Activated naive CD4-positive, alpha-beta T cell treated with anti-CD3 and anti-CD28 coated beads, Interleukin-2, amount 50 U/mL, for 72 hours (primary cell): ENCODE data around the gene SIRT3. TPM values are rescaled to one million over a fixed set of nuclear protein-coding genes. Genes with fewer than 3 reads are reported as not detected.
A peak's percentile ranks its signal among the peaks of the same experiment; 100 is the strongest.

ENCODE experiments used
- ATAC-seq, 2 donors: fragments of 150-1000 bp; cut with Tn5 transposase; 2 replicates each; pipeline ENCODE4 v1.10.0; 2021; ENCODE audit warnings: mild to moderate bottlenecking in 2 of 2, moderate library complexity in 2 of 2
- DNase-seq, 2 donors: peaks; one replicate each; pipeline ENCODE4 v3.0.0; 2021 to 2022; ENCODE audit warnings: low spot score in 2 of 2
- H3K27ac Mint-ChIP-seq, 2 donors: one replicate each; pipeline ENCODE4 v1.8.0; 2022; ENCODE audit warnings: mild to moderate bottlenecking in 2 of 2, mixed read lengths in 2 of 2
- H3K36me3 Mint-ChIP-seq, 2 donors: one replicate each; pipeline ENCODE4 v1.8.0; 2022; ENCODE audit warnings: mixed read lengths in 2 of 2
- H3K9me3 Mint-ChIP-seq, 2 donors: one replicate each; pipeline ENCODE4 v1.8.0; 2022; ENCODE audit warnings: mixed read lengths in 2 of 2
- total RNA-seq, 2 donors: library from RNA; stranded (reverse); gene quantifications; one replicate each; pipeline ENCODE4 v1.2.3, GENCODE V29; 2022

Gene SIRT3
- total RNA-seq, result 10 to 100 TPM; 11.7 to 38.7 TPM

DNA sequence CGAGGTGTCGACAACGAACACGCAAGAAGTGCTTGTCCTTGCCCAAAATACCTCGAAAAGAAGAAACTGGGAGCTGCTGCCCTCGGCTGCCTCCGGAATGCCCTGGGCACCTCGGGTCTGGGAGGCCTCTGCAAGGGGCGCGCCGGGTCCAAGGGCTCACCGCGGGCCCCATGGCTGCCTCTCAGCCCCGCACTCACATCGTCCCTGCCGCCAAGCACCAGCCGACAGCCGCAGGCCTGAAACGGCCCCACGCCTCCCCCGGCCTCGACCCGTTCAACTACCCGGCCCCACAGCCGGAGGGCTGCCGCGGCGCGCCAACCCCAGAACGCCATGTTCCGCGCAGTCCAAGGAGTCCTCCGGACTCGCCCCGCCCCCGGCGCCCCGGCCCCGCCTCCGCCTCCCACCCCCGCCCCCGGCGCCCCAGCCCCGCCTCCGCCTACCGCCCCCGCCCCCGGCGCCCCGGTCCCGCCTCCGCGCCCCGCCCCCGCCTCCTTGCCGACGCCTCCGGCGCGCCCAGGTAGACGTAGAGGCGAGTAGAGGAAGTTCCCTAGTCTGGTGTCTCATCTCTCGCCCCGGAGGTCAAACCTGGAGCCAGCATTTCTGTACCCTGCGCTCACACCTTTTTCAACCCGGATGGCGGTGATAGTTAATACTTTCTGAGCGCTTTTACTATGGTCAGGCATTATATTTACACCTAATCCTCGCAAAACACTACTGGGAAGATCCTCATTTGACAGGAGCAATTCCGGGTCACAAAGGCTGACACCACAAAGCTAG, at the start of gene SIRT3:
SIRT3 (minus strand) TSS at position 346 of the 777 bp plus-strand sequence; CDS start at position 332, 14 bp downstream.
- peaks cover 15% of the 10 kb centered on the region in 2 donors for H3K36me3 Mint-ChIP-seq
- peak within 1 kb of the TSS; percentile 99 to 100 for H3K27ac Mint-ChIP-seq
- peak; percentile 77 to 84 for DNase-seq
- ATAC-seq, result peak; percentile 78 to 86
- no peaks in the 10 kb centered on the region for H3K9me3 Mint-ChIP-seq

DNA sequence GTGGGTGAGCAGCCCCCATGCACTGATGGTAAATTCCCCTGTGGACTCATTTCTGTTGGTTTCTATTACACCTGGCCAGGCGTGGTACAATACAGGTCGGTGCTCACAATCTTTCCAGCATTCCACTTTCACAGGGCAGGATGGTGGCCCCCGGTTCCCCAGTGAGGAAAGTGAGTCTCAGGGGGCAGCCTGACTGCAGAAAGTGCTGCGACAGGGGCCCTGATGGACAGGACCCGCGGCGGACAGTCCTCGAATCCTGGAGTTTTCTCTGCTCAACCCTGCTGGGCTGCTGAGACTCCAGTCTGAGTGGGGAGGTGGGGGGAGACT, 49.7 kb upstream of the SIRT3 start:
- DNase-seq (no peak), ATAC-seq (no peak)
- H3K27ac Mint-ChIP-seq, result peak overlapping the region in 1 of 2 donors; percentile 98
- peaks cover 7 to 27% of the 10 kb centered on the region in 2 donors for H3K36me3 Mint-ChIP-seq
- peaks cover 0 to 3% of the 10 kb centered on the region in 2 donors for H3K9me3 Mint-ChIP-seq

DNA sequence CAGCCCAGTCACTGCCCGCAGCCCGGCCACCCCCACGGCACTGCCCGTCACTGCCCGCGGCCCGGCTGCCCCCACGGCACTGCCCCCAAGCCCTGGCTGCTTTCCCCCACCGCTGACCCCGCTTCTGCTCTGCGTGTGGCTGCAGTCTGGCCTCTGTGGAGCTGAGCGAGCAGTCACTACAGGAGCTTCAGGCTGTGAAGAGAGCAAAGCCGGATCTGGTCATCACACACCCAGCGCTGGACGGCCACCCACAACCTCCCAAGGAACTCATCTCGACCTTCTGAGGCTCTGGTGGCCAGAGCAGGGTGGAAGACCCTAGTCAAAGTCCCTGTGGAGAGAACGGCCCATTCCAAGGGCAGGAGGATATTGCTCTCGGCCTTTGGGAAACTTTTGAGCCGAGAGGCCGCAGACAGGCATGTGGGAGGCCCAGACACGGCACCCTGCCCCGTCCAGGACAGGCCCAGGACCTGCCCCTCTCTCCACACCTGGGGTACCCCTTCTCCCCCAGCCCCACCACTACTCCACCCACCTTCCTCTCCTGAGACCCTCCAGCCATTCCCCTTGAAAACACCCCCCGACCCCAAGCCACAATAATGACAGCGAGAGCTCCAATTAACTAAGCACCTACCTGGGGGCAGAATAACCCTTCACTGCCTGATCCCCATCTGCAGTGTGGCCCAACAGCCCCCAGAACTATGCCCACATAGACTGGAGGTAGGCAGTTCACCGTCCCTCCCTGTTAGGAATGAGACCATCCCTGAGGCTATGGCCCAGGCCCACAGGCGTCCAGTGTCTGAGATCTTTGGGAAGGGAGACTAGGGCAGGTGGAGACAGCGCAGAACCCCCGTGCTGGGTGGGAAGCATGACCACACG, 49.1 kb upstream of the SIRT3 start:
- H3K9me3 Mint-ChIP-seq, result peaks cover 0 to 3% of the 10 kb centered on the region in 2 donors
- peak in 1 of 2 donors; percentile 54 for DNase-seq
- H3K27ac Mint-ChIP-seq, result peak overlapping the region in 1 of 2 donors; percentile 98

DNA sequence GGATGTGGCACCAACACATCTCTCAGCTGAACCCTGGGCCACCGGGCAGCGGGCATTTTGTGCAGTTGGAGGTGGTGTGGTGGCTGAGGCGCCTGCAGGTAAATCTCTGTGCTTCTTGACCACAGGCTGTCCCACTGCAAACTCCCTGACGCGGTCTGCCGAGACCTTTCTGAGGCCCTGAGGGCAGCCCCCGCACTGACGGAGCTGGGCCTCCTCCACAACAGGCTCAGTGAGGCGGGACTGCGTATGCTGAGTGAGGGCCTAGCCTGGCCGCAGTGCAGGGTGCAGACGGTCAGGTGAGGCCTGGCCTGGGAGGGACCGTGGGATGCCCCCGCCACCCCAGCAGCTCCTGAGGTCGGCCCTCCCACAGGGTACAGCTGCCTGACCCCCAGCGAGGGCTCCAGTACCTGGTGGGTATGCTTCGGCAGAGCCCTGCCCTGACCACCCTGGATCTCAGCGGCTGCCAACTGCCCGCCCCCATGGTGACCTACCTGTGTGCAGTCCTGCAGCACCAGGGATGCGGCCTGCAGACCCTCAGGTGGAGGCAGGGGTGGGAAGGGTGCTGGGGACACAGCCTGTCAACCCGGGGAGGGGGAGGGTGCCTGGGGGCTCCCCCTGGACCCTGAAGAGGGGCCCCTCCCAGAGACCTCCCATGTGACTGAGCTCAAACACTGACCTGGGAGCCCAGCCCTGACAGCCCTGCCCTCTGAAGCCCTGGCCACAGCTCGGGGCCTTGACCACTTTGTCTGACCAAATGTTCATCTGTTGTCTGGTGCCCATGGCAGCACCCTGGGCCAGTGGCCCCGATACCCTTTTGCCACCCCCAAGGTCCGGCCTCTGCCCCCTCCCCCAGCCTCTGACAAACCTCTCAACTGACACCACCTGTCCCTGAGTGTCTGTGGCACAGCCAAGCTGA, 48.2 kb upstream of the SIRT3 start:
- ATAC-seq, result no peak
- peaks cover 7 to 21% of the 10 kb centered on the region in 2 donors for H3K36me3 Mint-ChIP-seq
- peak overlapping the region in 1 of 2 donors; percentile 35 for H3K27ac Mint-ChIP-seq
- DNase-seq, result peak in 1 of 2 donors; percentile 59
- peaks cover 0 to 3% of the 10 kb centered on the region in 2 donors for H3K9me3 Mint-ChIP-seq

More for the DNA sequence above, 49.1 kb upstream of the SIRT3 start:
- no peak for ATAC-seq
- peaks cover 7 to 25% of the 10 kb centered on the region in 2 donors for H3K36me3 Mint-ChIP-seq

DNA sequence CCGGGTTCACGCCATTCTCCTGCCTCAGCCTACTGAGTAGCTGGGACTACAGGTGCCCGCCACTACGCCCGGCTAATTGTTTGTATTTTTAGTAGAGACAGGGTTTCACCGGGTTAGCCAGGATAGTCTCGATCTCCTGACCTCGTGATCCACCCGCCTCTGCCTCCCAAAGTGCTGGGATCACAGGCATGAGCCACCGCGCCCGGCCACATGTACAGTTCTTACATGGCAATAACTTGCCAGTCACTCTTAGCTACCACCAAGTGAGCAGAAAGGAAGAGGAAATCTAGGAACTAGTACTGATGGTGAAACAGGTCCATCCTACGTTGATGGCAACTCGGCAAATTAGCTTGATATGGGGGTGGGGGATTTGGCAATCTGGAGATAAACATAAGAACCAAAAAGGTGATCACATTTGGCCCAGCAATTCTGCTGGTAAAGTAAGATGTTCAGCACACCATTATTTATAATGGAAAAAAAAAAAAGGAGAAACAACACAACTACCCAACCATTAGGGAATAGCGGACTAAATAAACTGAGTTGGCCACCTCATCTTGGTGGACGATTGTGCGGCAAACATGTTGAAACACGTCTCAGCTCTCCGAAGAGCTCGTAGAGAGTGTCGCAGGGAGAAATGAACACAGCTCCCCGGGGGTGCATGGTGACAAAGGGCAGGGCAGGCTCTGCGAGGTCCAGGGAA, 47.4 kb upstream of the SIRT3 start:
- peaks cover 0 to 3% of the 10 kb centered on the region in 2 donors for H3K9me3 Mint-ChIP-seq
- no peak for ATAC-seq
- H3K36me3 Mint-ChIP-seq, result peaks cover 11 to 21% of the 10 kb centered on the region in 2 donors
- peak overlapping the region; percentile 10 to 35 for H3K27ac Mint-ChIP-seq
- no peak for DNase-seq

DNA sequence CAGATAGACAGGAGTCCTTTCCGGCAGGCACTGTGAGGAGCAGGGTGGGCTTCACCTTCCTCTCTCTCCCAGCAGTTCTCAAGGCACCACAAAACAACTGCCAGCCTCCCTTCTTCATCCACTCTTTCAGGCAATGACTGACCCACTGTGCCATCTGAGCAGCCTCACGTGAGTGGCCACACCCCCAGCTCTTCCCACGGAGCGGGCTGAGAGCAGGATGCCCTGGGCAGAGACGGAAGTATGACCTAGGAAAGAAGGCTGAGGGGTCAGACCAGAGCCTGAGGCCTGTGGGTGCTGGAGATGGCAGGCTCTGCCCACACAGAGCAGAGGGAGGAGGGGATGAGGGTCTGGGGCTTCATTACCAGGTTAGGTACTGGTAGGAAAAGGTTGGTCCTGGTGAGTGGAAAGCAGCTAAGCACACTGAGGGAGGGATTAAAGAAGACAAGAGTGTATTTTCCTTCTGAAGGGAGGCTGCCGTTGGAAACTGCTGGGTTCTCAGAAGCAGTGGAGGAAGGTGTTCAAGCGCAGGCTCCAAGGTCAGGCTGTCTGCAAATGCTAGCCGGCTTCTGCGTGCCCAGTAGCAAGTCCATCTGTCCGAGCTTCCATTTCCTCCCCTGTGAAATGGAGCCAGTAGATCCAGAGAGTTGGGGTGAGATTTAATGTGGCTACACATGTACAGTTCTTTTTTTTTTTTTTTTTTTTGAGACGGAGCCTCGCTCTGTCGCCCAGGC, 46.7 kb upstream of the SIRT3 start:
- Mint-ChIP-seq H3K9me3 (peaks cover 1 to 3% of the 10 kb centered on the region in 2 donors), H3K27ac (peak overlapping the region in 1 of 2 donors; percentile 35), H3K36me3 (peaks cover 12 to 19% of the 10 kb centered on the region in 2 donors)
- no peak for ATAC-seq
- peak in 1 of 2 donors; percentile 53 for DNase-seq

DNA sequence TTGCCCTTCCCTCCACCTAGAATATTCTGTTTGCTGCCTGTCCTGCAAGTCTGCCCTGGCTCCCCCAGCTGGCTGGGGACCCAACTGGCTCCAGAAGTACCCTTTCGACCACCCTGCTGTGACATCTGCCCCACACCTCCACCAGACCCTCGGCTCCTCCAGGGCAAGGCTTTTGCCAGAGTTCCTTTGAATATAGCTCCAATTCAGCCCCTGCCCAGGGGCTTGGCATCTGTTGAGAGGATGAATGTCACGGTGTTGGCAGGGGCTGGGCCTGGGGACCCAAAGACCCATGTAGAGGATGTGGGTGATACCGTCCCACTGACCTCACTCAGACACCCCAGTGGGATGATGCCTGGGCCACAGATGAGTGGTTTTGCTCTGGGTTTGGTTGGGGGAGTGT, 46.0 kb upstream of the SIRT3 start:
- peaks cover 16 to 19% of the 10 kb centered on the region in 2 donors for H3K36me3 Mint-ChIP-seq
- ATAC-seq, result no peak
- DNase-seq, result no peak
- peaks cover 3 to 6% of the 10 kb centered on the region in 2 donors for H3K9me3 Mint-ChIP-seq
- peak overlapping the region in 1 of 2 donors; percentile 35 for H3K27ac Mint-ChIP-seq

DNA sequence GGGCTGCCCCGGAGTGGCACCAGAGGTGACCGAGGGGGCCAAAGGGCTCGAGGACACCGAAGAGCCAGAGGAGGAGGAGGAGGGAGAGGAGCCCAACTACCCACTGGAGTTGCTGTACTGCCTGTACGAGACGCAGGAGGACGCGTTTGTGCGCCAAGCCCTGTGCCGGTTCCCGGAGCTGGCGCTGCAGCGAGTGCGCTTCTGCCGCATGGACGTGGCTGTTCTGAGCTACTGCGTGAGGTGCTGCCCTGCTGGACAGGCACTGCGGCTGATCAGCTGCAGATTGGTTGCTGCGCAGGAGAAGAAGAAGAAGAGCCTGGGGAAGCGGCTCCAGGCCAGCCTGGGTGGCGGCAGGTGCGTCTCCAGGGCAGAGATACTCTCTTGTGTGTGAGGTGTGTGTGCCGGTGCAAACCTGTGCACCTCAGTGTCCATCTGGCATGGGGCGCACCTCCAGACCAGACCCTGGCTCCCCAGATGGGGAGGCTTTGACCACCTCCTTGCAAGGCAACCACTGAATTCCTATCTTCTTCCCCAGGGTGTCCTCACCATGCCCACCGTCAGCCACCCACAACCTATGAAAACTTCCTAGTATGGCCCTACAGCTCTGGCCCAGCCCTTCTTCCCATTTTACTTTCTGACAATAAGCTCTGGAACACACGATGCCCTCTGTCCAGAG, 45.5 kb upstream of the SIRT3 start:
- peaks cover 3 to 10% of the 10 kb centered on the region in 2 donors for H3K9me3 Mint-ChIP-seq
- DNase-seq (peak in 1 of 2 donors; percentile 53), ATAC-seq (peak in 1 of 2 donors; percentile 32)
- H3K36me3 Mint-ChIP-seq, result peaks cover 21 to 23% of the 10 kb centered on the region in 2 donors
- peak overlapping the region in 1 of 2 donors; percentile 35 for H3K27ac Mint-ChIP-seq

DNA sequence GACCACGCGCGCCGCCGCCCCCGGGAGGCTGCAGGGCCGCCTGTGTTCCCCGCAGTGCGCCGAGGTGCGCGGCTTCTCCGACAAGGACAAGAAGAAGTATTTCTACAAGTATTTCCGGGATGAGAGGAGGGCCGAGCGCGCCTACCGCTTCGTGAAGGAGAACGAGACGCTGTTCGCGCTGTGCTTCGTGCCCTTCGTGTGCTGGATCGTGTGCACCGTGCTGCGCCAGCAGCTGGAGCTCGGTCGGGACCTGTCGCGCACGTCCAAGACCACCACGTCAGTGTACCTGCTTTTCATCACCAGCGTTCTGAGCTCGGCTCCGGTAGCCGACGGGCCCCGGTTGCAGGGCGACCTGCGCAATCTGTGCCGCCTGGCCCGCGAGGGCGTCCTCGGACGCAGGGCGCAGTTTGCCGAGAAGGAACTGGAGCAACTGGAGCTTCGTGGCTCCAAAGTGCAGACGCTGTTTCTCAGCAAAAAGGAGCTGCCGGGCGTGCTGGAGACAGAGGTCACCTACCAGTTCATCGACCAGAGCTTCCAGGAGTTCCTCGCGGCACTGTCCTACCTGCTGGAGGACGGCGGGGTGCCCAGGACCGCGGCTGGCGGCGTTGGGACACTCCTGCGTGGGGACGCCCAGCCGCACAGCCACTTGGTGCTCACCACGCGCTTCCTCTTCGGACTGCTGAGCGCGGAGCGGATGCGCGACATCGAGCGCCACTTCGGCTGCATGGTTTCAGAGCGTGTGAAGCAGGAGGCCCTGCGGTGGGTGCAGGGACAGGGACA, 44.8 kb upstream of the SIRT3 start:
- Mint-ChIP-seq H3K27ac (no peak overlapping the region), H3K36me3 (peaks cover 24 to 26% of the 10 kb centered on the region in 2 donors), H3K9me3 (peaks cover 3 to 13% of the 10 kb centered on the region in 2 donors)
- DNase-seq (peak; percentile 32 to 59), ATAC-seq (peak; percentile 42 to 47)

DNA sequence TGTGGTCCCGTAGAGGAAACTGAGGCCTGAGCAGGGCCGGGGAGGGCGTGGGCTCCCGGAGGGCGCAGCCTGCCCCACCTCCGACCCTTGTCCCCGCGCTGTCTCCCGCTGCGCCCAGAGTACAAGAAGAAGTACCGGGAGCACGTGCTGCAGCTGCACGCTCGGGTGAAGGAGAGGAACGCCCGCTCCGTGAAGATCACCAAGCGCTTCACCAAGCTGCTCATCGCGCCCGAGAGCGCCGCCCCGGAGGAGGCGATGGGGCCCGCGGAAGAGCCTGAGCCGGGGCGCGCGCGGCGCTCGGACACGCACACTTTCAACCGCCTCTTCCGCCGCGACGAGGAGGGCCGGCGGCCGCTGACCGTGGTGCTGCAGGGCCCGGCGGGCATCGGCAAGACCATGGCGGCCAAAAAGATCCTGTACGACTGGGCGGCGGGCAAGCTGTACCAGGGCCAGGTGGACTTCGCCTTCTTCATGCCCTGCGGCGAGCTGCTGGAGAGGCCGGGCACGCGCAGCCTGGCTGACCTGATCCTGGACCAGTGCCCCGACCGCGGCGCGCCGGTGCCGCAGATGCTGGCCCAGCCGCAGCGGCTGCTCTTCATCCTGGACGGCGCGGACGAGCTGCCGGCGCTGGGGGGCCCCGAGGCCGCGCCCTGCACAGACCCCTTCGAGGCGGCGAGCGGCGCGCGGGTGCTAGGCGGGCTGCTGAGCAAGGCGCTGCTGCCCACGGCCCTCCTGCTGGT, 44.0 kb upstream of the SIRT3 start:
- DNase-seq, result peak; percentile 50 to 57
- peak; percentile 35 to 54 for ATAC-seq
- Mint-ChIP-seq H3K27ac (no peak overlapping the region), H3K9me3 (peaks cover 3 to 13% of the 10 kb centered on the region in 2 donors), H3K36me3 (peaks cover 24 to 26% of the 10 kb centered on the region in 2 donors)

DNA sequence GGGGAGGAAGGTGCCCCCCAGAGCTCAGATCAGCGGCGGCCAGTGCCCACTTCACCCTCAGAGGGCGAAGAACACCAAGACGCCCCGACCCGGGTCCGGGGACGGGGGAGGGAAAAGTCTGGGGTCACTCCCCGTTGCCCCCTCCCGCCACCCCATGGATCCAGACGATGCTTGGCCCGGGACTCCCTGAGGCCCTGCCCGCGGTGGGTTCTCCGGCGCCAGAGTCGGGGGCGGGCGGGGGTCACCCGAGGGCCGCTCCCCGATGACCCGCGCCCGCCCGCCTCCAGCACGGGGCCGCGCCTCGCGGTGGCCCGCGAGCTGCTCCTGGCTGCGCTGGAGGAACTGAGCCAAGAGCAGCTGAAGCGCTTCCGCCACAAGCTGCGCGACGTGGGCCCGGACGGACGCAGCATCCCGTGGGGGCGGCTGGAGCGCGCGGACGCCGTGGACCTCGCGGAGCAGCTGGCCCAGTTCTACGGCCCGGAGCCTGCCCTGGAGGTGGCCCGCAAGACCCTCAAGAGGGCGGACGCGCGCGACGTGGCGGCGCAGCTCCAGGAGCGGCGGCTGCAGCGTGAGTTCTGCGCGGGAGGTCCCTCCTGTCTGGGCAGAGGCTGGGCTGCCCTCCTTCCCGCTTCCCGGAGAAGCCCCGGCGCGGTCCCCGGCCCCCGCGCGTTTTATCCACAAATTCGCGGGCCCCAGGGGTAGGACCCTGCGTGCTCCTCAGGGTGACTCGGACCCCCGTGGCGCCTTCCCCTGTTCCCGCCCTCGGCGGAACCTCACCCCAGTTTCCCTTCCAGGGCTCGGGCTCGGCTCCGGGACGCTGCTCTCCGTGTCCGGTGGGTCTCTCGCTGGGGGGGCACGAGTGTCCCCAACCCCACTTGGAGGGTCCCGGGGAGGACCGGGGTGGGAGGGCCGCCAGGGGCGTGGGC, 43.2 kb upstream of the SIRT3 start:
- DNase-seq, result peak; percentile 5 to 54
- Mint-ChIP-seq H3K9me3 (peaks cover 3 to 13% of the 10 kb centered on the region in 2 donors), H3K27ac (peak overlapping the region in 1 of 2 donors; percentile 65), H3K36me3 (peaks cover 24 to 26% of the 10 kb centered on the region in 2 donors)
- no peak for ATAC-seq
